HG02763 (cell line): Measurements from ENCODE around the gene GMPR.
"Not testable (repeated sequence)": the region's sequence is repeated elsewhere in the genome, so short reads cannot be mapped to it uniquely, and the experiment has no call there.

ENCODE experiments used
- ATAC-seq: cut with Tn5 transposase; IDR thresholded peaks from one replicate; pipeline ENCODE4 v1.9.1; 2021; ENCODE audit warnings: mild to moderate bottlenecking, moderate library complexity; ENCODE audit not compliant: unreplicated experiment

The GMPR gene

GRCh38 chr6:16225062-16225731, 13.2 kb upstream of the GMPR start:
- not testable (repeated sequence) for ATAC-seq

GRCh38 chr6:16226117-16227047, 12.0 kb upstream of the GMPR start:
- ATAC-seq = not testable (repeated sequence)

GRCh38 chr6:16227048-16227562, 11.3 kb upstream of the GMPR start:
- ATAC-seq = no peak

GRCh38 chr6:16227605-16228004, 10.8 kb upstream of the GMPR start:
- no peak for ATAC-seq

GRCh38 chr6:16228043-16228442, 10.3 kb upstream of the GMPR start:
- no peak for ATAC-seq

GRCh38 chr6:16228709-16229665, 9.4 kb upstream of the GMPR start:
- no peak for ATAC-seq

- ATAC-seq = no peak
These were observed 8.7 kb upstream of the GMPR start for GRCh38 chr6:16229700-16230099.

GRCh38 chr6:16230953-16231352, 7.4 kb upstream of the GMPR start:
- ATAC-seq = no peak

- ATAC-seq = no peak
These were observed 6.3 kb upstream of the GMPR start for GRCh38 chr6:16232086-16232485.

GRCh38 chr6:16236009-16236501, 2.3 kb upstream of the GMPR start:
- ATAC-seq = no peak

GRCh38 chr6:16236631-16237199, 1.7 kb upstream of the GMPR start:
- ATAC-seq = no peak

GRCh38 chr6:16237242-16237641, 1.1 kb upstream of the GMPR start:
- no peak for ATAC-seq

- peak; percentile 10 for ATAC-seq
These were observed 793 bp downstream of the GMPR start for GRCh38 chr6:16238963-16239797.

GRCh38 chr6:16239798-16240123, 1.4 kb downstream of the GMPR start:
- no peak for ATAC-seq

GRCh38 chr6:16240589-16241320, 2.4 kb downstream of the GMPR start:
- ATAC-seq = no peak

GRCh38 chr6:16241321-16241689, 2.9 kb downstream of the GMPR start:
- no peak for ATAC-seq

- no peak for ATAC-seq
These were observed 4.7 kb downstream of the GMPR start for GRCh38 chr6:16243055-16243454.

GRCh38 chr6:16243664-16244063, 5.3 kb downstream of the GMPR start:
- ATAC-seq = no peak

- no peak for ATAC-seq
These were observed 6.1 kb downstream of the GMPR start for GRCh38 chr6:16244446-16244845.
